GM12892 (cell line): ENCODE data around the gene SPCS2.

Experiments used
- POLR2A ChIP-seq: IDR thresholded peaks from 2 replicates; pipeline ENCODE4 v1.6.1; 2011; ENCODE audit warnings: low read depth, low read length, control low read depth
- POLR2AphosphoS5 ChIP-seq: IDR thresholded peaks from 2 replicates; pipeline ENCODE4 v1.6.1; 2011; ENCODE audit warnings: low read depth, low read length, control low read depth
- TAF1 ChIP-seq: IDR thresholded peaks from 2 replicates; pipeline ENCODE4 v1.6.1; 2011; ENCODE audit warnings: low read depth, mild to moderate bottlenecking, control low read depth, low read length, borderline replicate concordance

DNA sequence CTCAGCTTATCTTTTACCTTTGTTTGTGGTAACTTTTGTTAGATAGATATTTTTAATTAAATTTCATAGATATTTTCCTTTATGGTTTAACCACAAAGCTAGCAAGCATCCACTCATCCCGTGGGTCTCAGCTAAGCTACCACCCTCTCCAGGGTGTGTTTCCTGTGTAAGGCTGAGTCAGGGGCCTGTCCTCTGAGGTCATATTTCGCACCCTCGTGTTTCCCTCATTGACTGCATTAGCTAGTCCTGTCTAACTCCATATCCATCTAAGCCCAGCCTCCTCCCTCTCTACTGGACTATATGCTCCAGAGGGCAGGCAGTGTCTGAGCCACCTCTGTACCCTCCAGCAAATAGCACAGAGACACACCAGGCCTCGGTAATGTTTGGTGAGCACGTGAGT, 16.9 kb upstream of the SPCS2 start:
- TF ChIP-seq TAF1 (no peak), POLR2AphosphoS5 (no peak), POLR2A (no peak)
